ENCODE results near the gene FAM20A. TPM values are rescaled to one million over a fixed set of nuclear protein-coding genes. Genes with fewer than 3 reads are reported as not detected.

Gene FAM20A
- total RNA-seq, 1 donor from 2014 or later: 0.44 TPM

- no peaks in the 10 kb centered on the region for H3K36me3 Mint-ChIP-seq (ENCODE audit: low read depth, unreplicated experiment)
- no peak overlapping the region for H3K4me3 Mint-ChIP-seq (ENCODE audit: unreplicated experiment)
- no peak for DNase-seq (ENCODE audit: low spot score)
- H3K4me1 Mint-ChIP-seq (ENCODE audit: unreplicated experiment): peaks cover 10% of the 10 kb centered on the region
- no peaks in the 10 kb centered on the region for H3K9me3 Mint-ChIP-seq (ENCODE audit: unreplicated experiment)
- peaks cover 7% of the 10 kb centered on the region for H3K27me3 Mint-ChIP-seq (ENCODE audit: unreplicated experiment)
- no peak overlapping the region for H3K27ac Mint-ChIP-seq (ENCODE audit: unreplicated experiment)
- no peak for TF ChIP-seq CTCF (IDR thresholded peaks at IDR 0.05; ENCODE audit: unreplicated experiment)
These were observed 4.7 kb downstream of the FAM20A start for GRCh38 chr17:68596411-68596945.

GRCh38 chr17:68595986-68596385 is 5.2 kb downstream of the FAM20A start:
- H3K27ac Mint-ChIP-seq (ENCODE audit: unreplicated experiment): no peak overlapping the region
- no peak for TF ChIP-seq CTCF (IDR thresholded peaks at IDR 0.05; ENCODE audit: unreplicated experiment)
- H3K4me1 Mint-ChIP-seq (ENCODE audit: unreplicated experiment): peaks cover 9% of the 10 kb centered on the region
- no peaks in the 10 kb centered on the region for H3K9me3 Mint-ChIP-seq (ENCODE audit: unreplicated experiment)
- H3K36me3 Mint-ChIP-seq (ENCODE audit: low read depth, unreplicated experiment): no peaks in the 10 kb centered on the region
- H3K4me3 Mint-ChIP-seq (ENCODE audit: unreplicated experiment): no peak overlapping the region
- H3K27me3 Mint-ChIP-seq (ENCODE audit: unreplicated experiment): peaks cover 7% of the 10 kb centered on the region
- DNase-seq (ENCODE audit: low spot score): no peak

- H3K27ac Mint-ChIP-seq (ENCODE audit: unreplicated experiment): no peak overlapping the region
- H3K9me3 Mint-ChIP-seq (ENCODE audit: unreplicated experiment): no peaks in the 10 kb centered on the region
- H3K4me1 Mint-ChIP-seq (ENCODE audit: unreplicated experiment): peaks cover 9% of the 10 kb centered on the region
- H3K4me3 Mint-ChIP-seq (ENCODE audit: unreplicated experiment): no peak overlapping the region
- DNase-seq (ENCODE audit: low spot score): no peak
- TF ChIP-seq CTCF (IDR thresholded peaks at IDR 0.05; ENCODE audit: unreplicated experiment): no peak
- H3K27me3 Mint-ChIP-seq (ENCODE audit: unreplicated experiment): peaks cover 10% of the 10 kb centered on the region
- H3K36me3 Mint-ChIP-seq (ENCODE audit: low read depth, unreplicated experiment): no peaks in the 10 kb centered on the region
These were observed 5.7 kb downstream of the FAM20A start for GRCh38 chr17:68595496-68595895.

- Mint-ChIP-seq H3K4me1 (ENCODE audit: unreplicated experiment) (peaks cover 7% of the 10 kb centered on the region), H3K36me3 (ENCODE audit: low read depth, unreplicated experiment) (no peaks in the 10 kb centered on the region), H3K27ac (ENCODE audit: unreplicated experiment) (no peak overlapping the region), H3K4me3 (ENCODE audit: unreplicated experiment) (no peak overlapping the region), H3K27me3 (ENCODE audit: unreplicated experiment) (peaks cover 7% of the 10 kb centered on the region), H3K9me3 (ENCODE audit: unreplicated experiment) (no peaks in the 10 kb centered on the region)
- no peak for DNase-seq (ENCODE audit: low spot score)
- no peak for TF ChIP-seq CTCF (IDR thresholded peaks at IDR 0.05; ENCODE audit: unreplicated experiment)
These were observed 6.6 kb downstream of the FAM20A start for GRCh38 chr17:68594552-68594951.

- H3K27ac Mint-ChIP-seq (ENCODE audit: unreplicated experiment): no peak overlapping the region
- DNase-seq (ENCODE audit: low spot score): no peak
- no peak for TF ChIP-seq CTCF (IDR thresholded peaks at IDR 0.05; ENCODE audit: unreplicated experiment)
- H3K27me3 Mint-ChIP-seq (ENCODE audit: unreplicated experiment): peaks cover 3% of the 10 kb centered on the region
- peaks cover 5% of the 10 kb centered on the region for H3K4me1 Mint-ChIP-seq (ENCODE audit: unreplicated experiment)
- no peaks in the 10 kb centered on the region for H3K9me3 Mint-ChIP-seq (ENCODE audit: unreplicated experiment)
- H3K36me3 Mint-ChIP-seq (ENCODE audit: low read depth, unreplicated experiment): peaks cover 2% of the 10 kb centered on the region
- H3K4me3 Mint-ChIP-seq (ENCODE audit: unreplicated experiment): no peak overlapping the region
These were observed 8.2 kb downstream of the FAM20A start for GRCh38 chr17:68592682-68593641.
